Measurements from ENCODE around the gene ST3GAL3. TPM values are rescaled to one million over a fixed set of nuclear protein-coding genes. Genes with fewer than 3 reads are reported as not detected.

Gene ST3GAL3
- total and polyA plus RNA-seq, 2 donors (not counting 3 experiments of a cell fraction or from before 2014, with no cell fraction given): 14.3 to 35.8 TPM

- BruUV-seq (replicated peaks): no TSS peak
- Histone ChIP-seq H2AFZ (ENCODE audit: low read depth, low read length) (no peak overlapping the region), H3K9me3 (replicated peaks; ENCODE audit: control insufficient read depth, insufficient read depth, low read length) (no peaks in the 10 kb centered on the region), H3K79me2 (ENCODE audit: control insufficient read depth, insufficient read depth, low read length) (no peaks in the 10 kb centered on the region), H3K4me2 (ENCODE audit: insufficient read depth, low read length) (no peak overlapping the region), H4K20me1 (replicated peaks; ENCODE audit: control insufficient read depth, extremely low read depth, insufficient read depth, low read length) (no peaks in the 10 kb centered on the region), H3K27ac (ENCODE audit: insufficient read depth, low read depth, low read length) (no peak overlapping the region), H3K4me1 (ENCODE audit: control insufficient read depth, extremely low read depth, insufficient read depth, low read length) (no peaks in the 10 kb centered on the region), H3K4me3 (replicated peaks in 1 of 3; ENCODE audit: insufficient read depth in 1 of 3, low read depth in 1 of 3, low read length in 3 of 3) (no peak overlapping the region), H3K36me3 (ENCODE audit: control insufficient read depth in 2 of 2, extremely low read depth in 1 of 2, insufficient read depth in 2 of 2, low read length in 2 of 2) (peaks cover 0 to 13% of the 10 kb centered on the region in 2 experiments), H3K27me3 (ENCODE audit: control insufficient read depth in 2 of 2, insufficient read depth in 2 of 2, low read length in 2 of 2) (no peaks in the 10 kb centered on the region), H3K9ac (replicated peaks; ENCODE audit: extremely low read depth, insufficient read depth, low read length) (no peak overlapping the region), H3K9me1 (replicated peaks; ENCODE audit: control insufficient read depth, extremely low read depth, insufficient read depth, low read length) (no peaks in the 10 kb centered on the region)
- FAIRE-seq: no peak
- DNase-seq (ENCODE audit: low read depth, low spot score): no peak
- ChIA-PET CTCF (interaction anchor here (1.7 kb wide), 1 partner anchor 135 kb away, joined by 6 read pairs; no protein-coding TSS in a partner anchor), POLR2A (no interaction called here)
- TF ChIP-seq MAX (IDR thresholded peaks at IDR 0.05; ENCODE audit: insufficient read depth, insufficient read length) (no peak), POLR2A (IDR thresholded peaks at IDR 0.05; ENCODE audit: low read depth, low read length) (no peak), FOS (IDR thresholded peaks at IDR 0.05; ENCODE audit: borderline replicate concordance, insufficient read depth, low read length) (no peak), POLR2AphosphoS5 (IDR thresholded peaks at IDR 0.05; ENCODE audit: insufficient read depth, low read depth, low read length) (no peak), CTCF (IDR thresholded peaks at IDR 0.05; ENCODE audit: extremely low read depth in 1 of 2, insufficient read depth in 1 of 2, low read depth in 1 of 2, low read length in 2 of 2) (no peak), GATA2 (IDR thresholded peaks at IDR 0.05; ENCODE audit: insufficient read depth, insufficient read length, low read depth, low read length) (no peak), JUN (IDR thresholded peaks at IDR 0.05; ENCODE audit: borderline replicate concordance, insufficient read depth, insufficient read length, low read depth) (no peak), EZH2 (IDR thresholded peaks at IDR 0.05; ENCODE audit: borderline replicate concordance, low read depth, low read length, severe bottlenecking) (no peak), MYC (IDR thresholded peaks at IDR 0.05; ENCODE audit: low read depth, low read length) (no peak)
- dilution Hi-C loops (cut with MboI; ENCODE audit: extremely low pct_ligation_motif_present, low sequenced_read_pairs) (no loop called here), intact Hi-C loops (cut with micrococcal nuclease) (no loop called here)
Measured at GRCh38 chr1:43898981-43899380, 191.6 kb downstream of the ST3GAL3 start.
